H1 (cell line): ENCODE results near the gene CHEK2. TPM values are rescaled to one million over a fixed set of nuclear protein-coding genes. Genes with fewer than 3 reads are reported as not detected.
"Not testable (repeated sequence)": the region's sequence is repeated elsewhere in the genome, so short reads cannot be mapped to it uniquely, and the experiment has no call there.

ENCODE experiments used
- CTCF ChIA-PET: fragments of 300-600 bp; sonication (Branson Sonifier 250); formaldehyde crosslinking; loops from one replicate; lab custom pipeline; 2021; ENCODE audit not compliant: partially characterized antibody; lab: Charles Lee
- POLR2A ChIA-PET: fragments of 300-600 bp; sonication (Branson Sonifier 250); formaldehyde crosslinking; loops from one replicate; lab custom pipeline; 2021; ENCODE audit warnings: inconsistent platforms; ENCODE audit not compliant: partially characterized antibody; lab: Charles Lee
- DNase-seq, 2 experiments: peaks; one replicate each; pipeline versions ENCODE4 v3.0.0 to v3.0.0-alpha.2; 2010 to 2022; ENCODE audit warnings: low spot score in 2 of 2, low read depth in 1 of 2, mixed read lengths in 1 of 2
- FAIRE-seq: peaks from 2 replicates; lab custom pipeline; 2011; peaks lifted over from hg19 to GRCh38; lab: Jason Lieb, UNC
- H2AFZ ChIP-seq: 2 replicates; pipeline ENCODE4 v1.8.1; 2012; ENCODE audit warnings: low read length, inconsistent platforms
- H2AK5ac ChIP-seq: 2 replicates; pipeline ENCODE4 v1.6.1; 2013; ENCODE audit warnings: low read depth, low read length
- H2BK120ac ChIP-seq: replicated peaks from 2 replicates; pipeline ENCODE3; 2013; ENCODE audit warnings: low read depth, low read length, inconsistent platforms
- H2BK12ac ChIP-seq: 2 replicates; pipeline ENCODE4 v1.6.1; 2013; ENCODE audit warnings: low read depth, low read length
- H2BK15ac ChIP-seq: 2 replicates; pipeline ENCODE4 v1.6.1; 2013; ENCODE audit warnings: low read length
- H2BK20ac ChIP-seq: 2 replicates; pipeline ENCODE4 v1.6.1; 2013; ENCODE audit warnings: low read length
- H2BK5ac ChIP-seq: 2 replicates; pipeline ENCODE4 v1.6.1; 2013; ENCODE audit warnings: low read depth, low read length
- H3K14ac ChIP-seq: 2 replicates; pipeline ENCODE4 v1.6.1; 2013; ENCODE audit warnings: inconsistent platforms; ENCODE audit not compliant: insufficient read length
- H3K18ac ChIP-seq: 2 replicates; pipeline ENCODE4 v1.6.1; 2013; ENCODE audit warnings: low read length; ENCODE audit errors: extremely low read depth
- H3K23ac ChIP-seq: 2 replicates; pipeline ENCODE4 v1.6.1; 2013; ENCODE audit warnings: inconsistent platforms; ENCODE audit not compliant: insufficient read length
- H3K23me2 ChIP-seq: 2 replicates; pipeline ENCODE4 v1.6.1; 2013; ENCODE audit warnings: low read depth, low read length
- H3K27ac ChIP-seq: 2 replicates; pipeline ENCODE4 v1.6.1; 2011; ENCODE audit warnings: low read depth, low read length, inconsistent platforms
- H3K27me3 ChIP-seq, 4 experiments: replicated peaks in 1 of 4; 1 replicate in 1 of 4; 2 replicates in 3 of 4; pipeline versions ENCODE4 v1.6.1 to v1.8.1; 2011 to 2013; ENCODE audit warnings: low read length in 3 of 4, mild to moderate bottlenecking in 3 of 4, inconsistent platforms in 2 of 4, mixed read lengths in 2 of 4, moderate library complexity in 1 of 4; ENCODE audit not compliant: control insufficient read depth in 3 of 4, insufficient read depth in 3 of 4; ENCODE audit errors: extremely low read depth in 1 of 4
- H3K36me3 ChIP-seq, 4 experiments: 2 replicates each; pipeline versions ENCODE4 v1.6.1 to v1.8.1; 2011 to 2013; ENCODE audit warnings: mild to moderate bottlenecking in 4 of 4, low read length in 3 of 4, moderate library complexity in 2 of 4, control low read depth in 1 of 4, inconsistent platforms in 1 of 4; ENCODE audit not compliant: insufficient read depth in 4 of 4, control insufficient read depth in 2 of 4
- H3K4ac ChIP-seq: replicated peaks from 2 replicates; pipeline ENCODE3; 2013; ENCODE audit warnings: low read length, low read depth, mixed read lengths, inconsistent platforms; ENCODE audit not compliant: insufficient read length
- H3K4me1 ChIP-seq, 4 experiments: replicated peaks in 1 of 4; 1 replicate in 1 of 4; 2 replicates in 3 of 4; pipeline versions ENCODE4 v1.6.1 to v1.8.1; 2011 to 2013; ENCODE audit warnings: low read length in 3 of 4, inconsistent platforms in 2 of 4, mixed read lengths in 1 of 4; ENCODE audit not compliant: insufficient read depth in 4 of 4, control insufficient read depth in 3 of 4
- H3K4me2 ChIP-seq, 2 experiments: 2 replicates each; pipeline versions ENCODE4 v1.6.1 to v1.8.1; 2011 to 2013; ENCODE audit warnings: low read depth in 2 of 2, low read length in 2 of 2, control low read depth in 1 of 2, inconsistent platforms in 1 of 2, mild to moderate bottlenecking in 1 of 2; ENCODE audit not compliant: insufficient read depth in 1 of 2
- H3K4me3 ChIP-seq, 4 experiments: fragments of 200-600, 300-600 bp in 1 of 4; sonication (generic), shearing (Covaris generic), sonication (Bioruptor Twin) in 1 of 4; 2 replicates each; pipeline versions ENCODE4 v1.5.1 to v1.8.1; 2011 to 2016; ENCODE audit warnings: low read length in 4 of 4, low read depth in 3 of 4, control low read depth in 2 of 4, inconsistent platforms in 2 of 4, mild to moderate bottlenecking in 2 of 4, mixed read lengths in 1 of 4, moderate library complexity in 1 of 4; ENCODE audit not compliant: insufficient read depth in 2 of 4; ENCODE audit errors: extremely low read depth in 1 of 4
- H3K56ac ChIP-seq: replicated peaks from 2 replicates; pipeline ENCODE3; 2013; ENCODE audit warnings: low read depth, mild to moderate bottlenecking, mixed read lengths, low read length, inconsistent platforms; ENCODE audit not compliant: insufficient read length
- H3K79me1 ChIP-seq: 2 replicates; pipeline ENCODE4 v1.6.1; 2013; ENCODE audit warnings: low read depth, low read length, control low read depth
- H3K79me2 ChIP-seq, 2 experiments: 2 replicates each; pipeline versions ENCODE4 v1.6.1 to v1.8.1; 2012 to 2013; ENCODE audit warnings: low read length in 2 of 2, mild to moderate bottlenecking in 2 of 2, inconsistent platforms in 1 of 2; ENCODE audit not compliant: insufficient read depth in 2 of 2, control insufficient read depth in 1 of 2
- H3K9ac ChIP-seq, 4 experiments: replicated peaks in 1 of 4; 1 replicate in 1 of 4; 2 replicates in 3 of 4; pipeline versions ENCODE4 v1.6.1 to v1.8.1; 2011 to 2013; ENCODE audit warnings: low read depth in 3 of 4, low read length in 3 of 4, control low read depth in 2 of 4, mild to moderate bottlenecking in 2 of 4, moderate library complexity in 2 of 4, inconsistent platforms in 1 of 4; ENCODE audit errors: extremely low read depth in 1 of 4
- H3K9me3 ChIP-seq, 2 experiments: 2 replicates each; pipeline versions ENCODE4 v1.6.1 to v1.8.1; 2012 to 2013; ENCODE audit warnings: mild to moderate bottlenecking in 2 of 2, moderate library complexity in 2 of 2, control low read depth in 1 of 2, inconsistent platforms in 1 of 2, low read depth in 1 of 2, low read length in 1 of 2, mixed read lengths in 1 of 2; ENCODE audit not compliant: insufficient read depth in 2 of 2
- H4K20me1 ChIP-seq, 2 experiments: replicated peaks in 1 of 2; 2 replicates each; pipeline versions ENCODE3 to v1.8.1; 2011 to 2013; ENCODE audit warnings: inconsistent platforms in 2 of 2, low read length in 2 of 2, mild to moderate bottlenecking in 1 of 2; ENCODE audit not compliant: insufficient read depth in 2 of 2, control insufficient read depth in 1 of 2
- H4K5ac ChIP-seq: 2 replicates; pipeline ENCODE4 v1.6.1; 2013; ENCODE audit warnings: low read length, low read depth, mixed read lengths, inconsistent platforms; ENCODE audit not compliant: insufficient read length
- H4K8ac ChIP-seq: 2 replicates; pipeline ENCODE4 v1.8.0; 2013; ENCODE audit warnings: mild to moderate bottlenecking, moderate library complexity, low read length, inconsistent platforms; ENCODE audit not compliant: insufficient read depth; ENCODE audit errors: extremely low read depth
- H4K91ac ChIP-seq: replicated peaks from 2 replicates; pipeline ENCODE3; 2013; ENCODE audit warnings: low read length, mixed read lengths, inconsistent platforms; ENCODE audit not compliant: insufficient read length
- WGBS, 2 experiments: shearing (Covaris generic) in 1 of 2; methylation state at CpG; one replicate each; pipeline versions ENCODE4 v1.1.6 to v1.1.7; 2013 to 2015; ENCODE audit warnings: low lambda C conversion rate in 2 of 2, mixed read lengths in 2 of 2, inconsistent platforms in 1 of 2, low coverage in 1 of 2, missing lambda C conversion rate in 1 of 2; ENCODE audit not compliant: insufficient replicate concordance in 2 of 2, insufficient coverage in 1 of 2, insufficient read length in 1 of 2; ENCODE audit errors: extremely low coverage in 1 of 2, missing lambda C conversion rate in 1 of 2; 5-methylcytosine and 5-hydroxymethylcytosine counted together
- polyA plus RNA-seq, 7 experiments: library from polyadenylated mRNA; depleted of rRNA in 3 of 7; stranded (reverse) in 5 of 7; unstranded in 2 of 7; fragments of >200 nt in 5 of 7; fragments of 200-250 nt in 2 of 7; gene quantifications; 1 replicate in 5 of 7; 2 replicates in 1 of 7; 4 replicates in 1 of 7; pipeline versions ENCODE4 v1.2.1 to v1.2.3, GENCODE V29; 2011 to 2013; ENCODE audit warnings: missing spikeins in 2 of 7, mixed read lengths in 2 of 7
- total RNA-seq: library from RNA; stranded (reverse); fragmentation: NEBNext Ultra II Directional; extraction: Animal tissue kit (Norgen Biotek cat#: 25700); gene quantifications from 2 replicates; pipeline ENCODE4 v1.2.1, GENCODE V29; 2021

Gene CHEK2
- total and polyA plus RNA-seq, 2 of the 8 experiments (the other 6 are each of a cell fraction or from before 2014, with no cell fraction given): 74.9 to 89.5 TPM

DNA sequence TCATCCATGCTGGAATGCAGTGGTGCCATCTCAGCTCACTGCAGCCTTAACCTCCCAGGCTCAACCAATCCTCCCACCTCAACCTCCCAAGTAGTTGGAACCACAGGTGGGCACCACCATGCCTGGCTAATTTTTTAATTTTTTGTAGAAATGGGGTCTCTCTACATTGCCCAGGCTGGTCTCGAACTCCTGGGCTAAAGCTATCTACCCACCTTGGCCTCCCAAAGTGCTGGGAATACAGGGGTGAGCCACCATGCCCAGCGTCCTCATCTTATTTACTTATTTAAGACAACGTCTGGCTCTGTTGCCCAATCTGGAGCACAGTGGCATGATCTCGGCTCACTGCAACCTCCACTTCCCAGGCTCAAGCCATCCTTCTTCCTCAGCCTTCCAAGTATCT is 20.4 kb upstream of the CHEK2 start:
- POLR2A ChIA-PET: interaction anchor here (1.3 to 4.3 kb wide), 5 partner anchors 8 to 37 kb away, joined by 5 to 31 read pairs (median 15); partner anchors contain the start of genes CCDC117, CHEK2, HSCB and XBP1

More for the DNA sequence above, 20.4 kb upstream of the CHEK2 start:
- H3K79me2 ChIP-seq, H2BK20ac ChIP-seq, H3K79me1 ChIP-seq, H3K36me3 ChIP-seq, H3K14ac ChIP-seq, H3K4me3 ChIP-seq, H3K56ac ChIP-seq, FAIRE-seq, H3K27me3 ChIP-seq, H3K4me2 ChIP-seq, H3K9me3 ChIP-seq, H2BK120ac ChIP-seq, H4K8ac ChIP-seq, H4K5ac ChIP-seq, H4K20me1 ChIP-seq, H3K27ac ChIP-seq, H2BK15ac ChIP-seq, H3K4ac ChIP-seq, H3K23me2 ChIP-seq, H2BK12ac ChIP-seq, H2AFZ ChIP-seq, H3K9ac ChIP-seq, DNase-seq, H3K4me1 ChIP-seq, H3K23ac ChIP-seq: not testable (repeated sequence)
- WGBS, 2 experiments: 95% methylated on average over 4 of the region's 4 CpGs; no CpG with 5 or more reads in 1 of the 2 experiments
- Histone ChIP-seq H3K18ac (peak overlapping the region; percentile 64; the same call in 1 of the 2 replicates), H2BK5ac (peak overlapping the region; percentile 78; the same call in 1 of the 2 replicates), H4K91ac (peak overlapping the region; percentile 84), H2AK5ac (0 out of 2 replicates have a peak overlapping the region, but pooled peaks have one; percentile 54)
- CTCF ChIA-PET: interaction anchor here (1.0 to 2.1 kb wide), 3 partner anchors 11 to 278 kb away, joined by 3 to 6 read pairs (median 6); partner anchors contain the start of gene CCDC117
